Measurements from ENCODE around the gene UBA1.

The UBA1 gene

DNA sequence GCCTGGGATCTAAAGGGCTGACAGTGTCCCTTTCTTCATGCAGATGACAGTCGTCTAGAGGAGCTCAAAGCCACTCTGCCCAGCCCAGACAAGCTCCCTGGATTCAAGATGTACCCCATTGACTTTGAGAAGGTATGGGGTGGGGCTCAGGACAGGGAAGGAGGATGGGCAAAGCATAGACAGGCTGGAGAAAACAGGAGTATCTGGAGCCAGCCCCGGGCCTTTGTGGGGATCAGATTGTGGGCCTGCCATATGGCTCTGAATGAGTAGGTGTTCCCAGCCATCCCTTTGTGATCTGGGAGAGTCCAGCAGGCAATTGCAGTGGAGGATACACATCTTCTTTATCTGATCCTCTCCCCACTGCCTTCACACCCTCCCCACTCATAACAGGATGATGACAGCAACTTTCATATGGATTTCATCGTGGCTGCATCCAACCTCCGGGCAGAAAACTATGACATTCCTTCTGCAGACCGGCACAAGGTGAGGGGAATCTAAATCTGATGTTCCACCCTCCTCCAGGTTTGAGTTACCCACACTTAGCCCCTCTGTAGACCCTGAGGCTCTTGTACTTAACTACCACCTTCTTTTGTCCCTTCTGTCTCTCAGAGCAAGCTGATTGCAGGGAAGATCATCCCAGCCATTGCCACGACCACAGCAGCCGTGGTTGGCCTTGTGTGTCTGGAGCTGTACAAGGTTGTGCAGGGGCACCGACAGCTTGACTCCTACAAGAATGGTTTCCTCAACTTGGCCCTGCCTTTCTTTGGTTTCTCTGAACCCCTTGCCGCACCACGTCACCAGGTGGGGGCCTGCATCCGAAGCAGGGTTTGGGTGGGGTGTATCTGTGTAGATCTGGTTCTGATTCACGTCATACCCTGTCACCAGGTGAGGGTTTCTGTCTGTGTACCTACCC lies 19.0 kb downstream of the UBA1 start:
- no peak for DNase-seq (ENCODE audit: low read depth, low spot score)

DNA sequence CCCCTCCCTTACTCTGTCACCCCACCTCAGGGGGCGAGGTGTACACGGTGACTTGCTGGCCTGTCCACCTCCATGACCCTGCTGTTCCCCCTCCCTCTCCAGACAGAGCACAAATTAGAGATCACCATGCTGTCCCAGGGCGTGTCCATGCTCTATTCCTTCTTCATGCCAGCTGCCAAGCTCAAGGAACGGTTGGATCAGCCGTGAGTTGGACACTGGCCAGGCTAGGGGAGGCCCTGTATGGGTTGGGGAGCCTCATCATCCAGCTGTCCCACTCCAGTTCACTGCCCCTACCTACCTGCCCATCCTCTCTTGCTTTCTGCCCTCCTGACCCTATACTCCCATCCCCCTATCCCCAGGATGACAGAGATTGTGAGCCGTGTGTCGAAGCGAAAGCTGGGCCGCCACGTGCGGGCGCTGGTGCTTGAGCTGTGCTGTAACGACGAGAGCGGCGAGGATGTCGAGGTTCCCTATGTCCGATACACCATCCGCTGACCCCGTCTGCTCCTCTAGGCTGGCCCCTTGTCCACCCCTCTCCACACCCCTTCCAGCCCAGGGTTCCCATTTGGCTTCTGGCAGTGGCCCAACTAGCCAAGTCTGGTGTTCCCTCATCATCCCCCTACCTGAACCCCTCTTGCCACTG lies 20.9 kb downstream of the UBA1 start:
- DNase-seq (ENCODE audit: low read depth, low spot score) = no peak

GRCh38 chrX:47215291-47215900 lies 21.8 kb downstream of the UBA1 start:
- DNase-seq (ENCODE audit: low read depth, low spot score) = no peak

GRCh38 chrX:47216393-47216925 lies 22.8 kb downstream of the UBA1 start:
- DNase-seq (ENCODE audit: low read depth, low spot score) = no peak

- DNase-seq (ENCODE audit: low read depth, low spot score) = no peak
Measured at GRCh38 chrX:47217121-47217851, 23.7 kb downstream of the UBA1 start.

DNA sequence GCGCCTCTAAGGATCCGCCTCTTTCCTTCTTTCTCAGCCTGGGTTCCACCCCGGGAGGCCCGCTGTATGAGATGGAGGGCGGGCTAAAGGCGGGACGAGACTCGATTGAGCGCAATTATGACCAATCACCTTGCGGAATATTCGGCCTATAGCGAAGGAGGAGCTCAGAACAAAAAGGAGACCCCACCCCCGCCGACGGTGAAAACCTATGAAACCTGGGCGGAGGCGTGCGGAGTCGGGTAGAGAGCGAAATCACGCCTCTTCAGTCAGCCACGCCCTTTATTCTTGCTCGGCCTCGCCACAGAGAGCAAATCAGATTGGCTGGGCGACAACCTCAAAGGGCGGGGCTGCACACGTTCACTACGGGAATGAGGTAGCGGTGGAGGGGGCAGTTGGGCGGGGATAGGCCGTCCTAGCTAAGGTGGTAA lies 24.2 kb downstream of the UBA1 start:
- peak; percentile 98 for DNase-seq (ENCODE audit: low read depth, low spot score)

DNA sequence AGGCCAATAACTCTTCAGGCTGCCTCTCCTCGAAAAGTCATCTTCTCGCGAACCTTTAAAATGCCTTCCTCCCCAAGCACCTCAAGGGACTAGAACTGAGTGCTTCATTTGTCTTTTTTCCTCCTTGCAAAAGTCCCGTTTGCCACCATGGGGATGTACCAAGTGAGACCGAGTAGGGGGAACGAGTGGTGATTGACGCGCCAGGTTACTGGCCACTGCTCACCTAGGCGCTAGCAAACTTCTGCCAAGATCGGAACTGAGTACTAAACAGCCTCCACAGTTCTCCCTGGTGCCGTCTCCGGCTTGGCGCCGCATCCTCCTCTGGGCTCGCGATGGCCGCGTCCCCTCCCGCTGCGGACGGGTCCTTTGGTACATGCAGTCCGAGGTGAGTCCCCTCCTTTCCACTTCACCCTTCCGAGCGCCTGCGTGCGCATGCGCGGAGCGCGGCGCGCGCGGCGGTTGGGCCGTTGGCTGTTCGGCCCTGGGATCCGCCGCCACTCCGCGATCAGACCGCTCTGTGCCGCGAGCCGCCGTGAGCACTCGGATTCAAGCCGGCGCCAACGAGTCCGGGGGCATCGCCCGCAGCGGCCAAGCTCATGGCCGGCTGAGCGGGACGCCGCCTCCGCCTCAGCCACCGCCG lies 24.8 kb downstream of the UBA1 start, which contains the start of gene CDK16:
TSS of gene CDK16 (plus strand) at position 402 of the 640 bp plus-strand sequence. CDS start 4,877 bp downstream, outside the sequence.
- DNase-seq (ENCODE audit: low read depth, low spot score) = peak; percentile 63

DNA sequence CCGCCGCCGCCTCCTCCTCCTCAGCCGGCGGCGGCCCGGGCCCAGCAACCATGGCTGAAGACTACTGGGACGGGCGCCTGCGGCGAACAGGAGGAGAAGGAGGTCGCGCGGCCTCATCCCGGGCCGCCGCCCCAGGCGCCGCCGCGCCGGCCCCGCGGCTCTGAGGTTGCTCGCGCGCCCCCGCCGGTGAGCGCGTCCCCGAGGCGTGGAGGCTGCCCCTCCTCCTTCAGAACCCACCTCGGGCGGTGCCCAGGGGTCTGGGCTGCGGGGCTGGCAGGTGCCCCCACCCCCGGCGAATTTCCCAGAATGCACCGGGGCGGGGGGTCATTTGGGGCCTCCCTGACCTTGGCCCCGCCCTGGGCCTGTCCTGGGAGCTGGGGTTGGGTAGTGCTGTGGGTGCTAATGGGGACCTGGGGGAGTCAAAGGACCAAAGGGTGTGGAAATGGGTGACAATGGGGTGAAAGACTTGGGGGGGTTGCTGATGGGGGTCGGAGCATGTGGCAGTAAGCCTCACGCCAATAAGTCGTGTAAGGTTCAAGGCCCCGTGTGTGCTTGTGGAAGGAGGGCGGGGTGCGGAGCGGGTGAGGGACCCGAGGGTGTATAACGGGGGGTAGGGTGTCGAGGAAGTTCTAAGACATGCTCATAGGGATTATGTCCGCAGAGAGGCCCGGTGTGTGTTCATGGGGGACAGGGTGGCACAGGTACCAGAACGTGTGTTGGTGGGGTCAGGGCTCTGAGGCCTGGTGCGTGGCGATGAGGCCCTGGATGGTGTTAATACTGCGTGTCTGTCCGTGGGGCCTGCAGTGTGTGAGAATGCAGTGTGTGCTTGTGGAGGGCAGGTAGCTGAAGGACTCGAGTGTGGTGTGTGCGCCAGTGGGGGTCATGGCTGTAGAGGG lies 25.5 kb downstream of the UBA1 start:
- DNase-seq (ENCODE audit: low read depth, low spot score) = no peak

DNA sequence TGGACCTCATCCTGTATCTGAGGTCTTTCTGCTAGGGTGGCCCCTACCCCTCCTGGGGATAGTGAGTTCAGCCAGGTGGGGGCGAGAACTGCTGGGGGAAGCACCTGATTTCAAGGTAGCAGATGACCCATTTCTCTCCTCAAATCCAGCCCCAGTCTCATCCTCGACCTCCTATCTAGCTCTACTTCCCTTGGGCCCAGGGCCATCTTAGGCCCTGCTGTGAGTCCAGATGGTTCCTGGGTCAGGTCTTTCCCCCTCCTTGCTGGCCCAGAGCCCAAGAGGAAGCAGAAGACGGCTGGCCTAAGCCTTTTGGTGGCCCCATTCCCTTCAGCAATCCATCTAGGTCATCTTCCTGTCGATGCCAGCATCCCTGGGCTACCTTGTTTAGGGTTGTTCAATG lies 28.1 kb downstream of the UBA1 start:
- DNase-seq (ENCODE audit: low read depth, low spot score) = no peak

DNA sequence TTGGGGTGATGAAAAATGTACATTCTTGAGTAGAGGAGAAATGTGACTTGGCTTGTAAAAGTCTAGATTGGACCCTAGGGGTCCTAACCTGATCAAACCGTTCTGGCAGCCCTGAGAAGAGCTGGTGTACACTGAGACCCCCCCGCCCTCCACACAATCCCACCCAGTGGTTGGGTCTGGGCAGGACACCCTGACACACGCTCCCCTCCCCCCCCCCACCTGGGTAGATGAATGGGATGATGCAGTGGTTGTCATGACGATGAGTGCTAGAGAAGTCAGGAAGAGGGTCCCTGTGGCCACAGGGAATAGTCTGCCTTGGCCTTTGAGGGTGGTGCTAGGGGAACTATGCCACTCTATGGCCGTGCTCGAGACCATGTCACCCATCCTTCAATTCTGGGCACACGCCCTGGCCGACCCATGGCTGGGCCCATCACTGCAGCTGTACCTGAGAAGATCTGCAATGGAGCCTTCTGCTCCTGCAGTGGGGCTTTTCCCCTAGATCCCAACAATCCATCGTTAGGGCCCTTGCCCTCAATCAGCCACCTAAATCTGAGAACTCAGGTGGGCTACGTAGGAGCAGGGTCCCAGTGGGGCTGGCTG lies 29.2 kb downstream of the UBA1 start:
- DNase-seq (ENCODE audit: low read depth, low spot score) = no peak

- DNase-seq (ENCODE audit: low read depth, low spot score) = no peak
Measured at GRCh38 chrX:47223476-47224250, 30.0 kb downstream of the UBA1 start.

- DNase-seq (ENCODE audit: low read depth, low spot score) = no peak
Measured at GRCh38 chrX:47224266-47224895, 30.8 kb downstream of the UBA1 start.

DNA sequence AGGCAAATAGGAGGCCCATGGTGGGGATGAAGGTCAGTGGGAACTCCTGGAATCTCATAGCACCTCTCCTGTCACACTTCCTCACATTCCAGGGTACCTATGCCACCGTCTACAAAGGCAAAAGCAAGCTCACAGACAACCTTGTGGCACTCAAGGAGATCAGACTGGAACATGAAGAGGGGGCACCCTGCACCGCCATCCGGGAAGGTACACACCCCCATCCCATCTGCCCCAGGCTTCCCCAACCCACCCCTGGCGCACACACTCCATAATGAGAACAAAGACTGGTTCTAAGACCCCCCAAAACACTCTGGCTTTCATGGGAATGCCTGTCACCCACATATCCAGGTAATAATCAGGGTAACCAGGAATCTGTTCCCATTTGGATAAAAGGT lies 31.3 kb downstream of the UBA1 start:
- no peak for DNase-seq (ENCODE audit: low read depth, low spot score)

DNA sequence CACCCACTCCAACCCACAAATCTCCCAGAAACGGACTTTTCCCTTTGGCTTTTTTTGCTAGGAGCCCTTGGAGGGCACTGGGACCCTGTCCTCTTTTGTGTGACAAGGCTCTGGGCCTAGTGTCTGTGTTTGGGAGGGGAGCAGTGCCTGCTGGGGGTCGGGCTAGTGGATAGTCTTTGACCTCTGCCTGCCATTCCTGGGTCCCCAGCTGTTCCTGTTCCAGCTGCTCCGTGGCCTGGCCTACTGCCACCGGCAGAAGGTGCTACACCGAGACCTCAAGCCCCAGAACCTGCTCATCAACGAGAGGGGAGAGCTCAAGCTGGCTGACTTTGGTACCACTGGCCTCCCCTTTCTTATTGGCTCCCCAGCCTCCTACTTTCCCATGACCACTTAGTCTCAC lies 32.4 kb downstream of the UBA1 start:
- DNase-seq (ENCODE audit: low read depth, low spot score) = no peak

DNA sequence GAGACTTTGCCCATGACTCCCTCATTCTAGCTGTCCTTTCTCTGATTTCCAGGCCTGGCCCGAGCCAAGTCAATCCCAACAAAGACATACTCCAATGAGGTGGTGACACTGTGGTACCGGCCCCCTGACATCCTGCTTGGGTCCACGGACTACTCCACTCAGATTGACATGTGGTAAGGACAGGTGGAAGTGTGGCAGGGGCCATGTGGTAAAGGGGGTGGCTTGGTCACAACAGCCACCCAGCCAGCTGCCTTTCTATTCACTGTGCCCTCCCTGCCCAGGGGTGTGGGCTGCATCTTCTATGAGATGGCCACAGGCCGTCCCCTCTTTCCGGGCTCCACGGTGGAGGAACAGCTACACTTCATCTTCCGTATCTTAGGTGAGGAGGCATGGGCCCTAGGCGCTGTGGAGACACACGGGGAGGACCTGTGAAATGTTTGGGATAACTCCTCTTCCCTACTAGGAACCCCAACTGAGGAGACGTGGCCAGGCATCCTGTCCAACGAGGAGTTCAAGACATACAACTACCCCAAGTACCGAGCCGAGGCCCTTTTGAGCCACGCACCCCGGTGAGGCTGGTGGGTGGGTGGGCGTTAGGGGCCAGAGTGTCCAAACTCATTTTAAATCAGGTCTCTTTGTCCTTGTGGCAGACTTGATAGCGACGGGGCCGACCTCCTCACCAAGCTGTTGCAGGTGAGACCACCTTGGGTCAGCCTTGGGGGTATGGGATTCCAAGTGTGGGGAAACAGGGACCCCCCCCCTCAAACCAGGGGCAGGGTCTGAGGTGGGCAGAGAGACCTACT lies 33.1 kb downstream of the UBA1 start:
- no peak for DNase-seq (ENCODE audit: low read depth, low spot score)

GRCh38 chrX:47227334-47227583 lies 33.6 kb downstream of the UBA1 start:
- DNase-seq (ENCODE audit: low read depth, low spot score) = no peak

DNA sequence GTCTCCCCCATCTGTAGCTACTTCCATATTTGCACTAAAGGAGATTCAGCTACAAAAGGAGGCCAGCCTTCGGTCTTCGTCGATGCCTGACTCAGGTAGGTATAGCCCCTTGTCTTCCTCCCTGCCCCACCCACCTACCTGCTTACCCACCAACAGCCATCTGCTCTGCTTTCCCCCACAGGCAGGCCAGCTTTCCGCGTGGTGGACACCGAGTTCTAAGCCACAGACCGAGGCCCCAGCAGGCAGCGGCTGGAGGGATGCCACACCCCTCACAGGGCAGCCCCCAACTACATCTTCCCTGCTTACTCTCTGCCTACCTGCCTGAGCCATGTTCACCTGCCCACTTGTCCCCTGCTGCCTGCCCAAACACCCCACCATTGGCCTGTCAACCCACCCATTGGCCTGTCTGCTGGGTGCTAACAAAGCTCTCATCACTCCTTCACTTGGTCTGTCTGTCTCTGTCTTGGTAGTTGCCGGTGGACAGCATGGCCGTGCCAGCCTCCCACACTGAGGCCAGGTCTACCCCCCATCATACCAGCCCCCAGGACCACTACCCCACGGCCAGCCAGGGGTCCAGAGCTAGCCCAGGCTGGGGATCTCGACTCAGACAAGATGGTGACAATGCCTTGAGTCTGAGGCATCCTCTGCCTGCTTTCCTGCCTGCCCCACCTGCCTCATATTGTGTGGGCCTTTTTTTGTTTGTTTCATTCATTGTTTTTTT lies 35.1 kb downstream of the UBA1 start:
- no peak for DNase-seq (ENCODE audit: low read depth, low spot score)
